T-helper 2 cell treated with Interferon-gamma antibody and Interleukin-4, amounts not matched to agents 5 μg/mL and 100 μg/mL, for 36 hours (primary cell): Measurements from ENCODE around the gene VRTN.
A peak's percentile ranks its signal among the peaks of the same experiment; 100 is the strongest.

Source experiments
- DNase-seq: peaks from one replicate; pipeline ENCODE4 v3.0.0; 2021; ENCODE audit warnings: low spot score
- H3K27ac Mint-ChIP-seq: one replicate; pipeline ENCODE4 v1.8.0; 2021; ENCODE audit warnings: mild to moderate bottlenecking, mixed read lengths
- H3K27me3 Mint-ChIP-seq: one replicate; pipeline ENCODE4 v1.8.0; 2021; ENCODE audit warnings: low read depth, mixed read lengths
- H3K36me3 Mint-ChIP-seq: one replicate; pipeline ENCODE4 v1.8.0; 2021; ENCODE audit warnings: low read depth, mixed read lengths
- H3K4me1 Mint-ChIP-seq: one replicate; pipeline ENCODE4 v1.8.0; 2021; ENCODE audit warnings: low read depth, mixed read lengths
- H3K4me3 Mint-ChIP-seq: one replicate; pipeline ENCODE4 v1.8.0; 2022; ENCODE audit warnings: mild to moderate bottlenecking, moderate library complexity, mixed read lengths
- H3K9me3 Mint-ChIP-seq: one replicate; pipeline ENCODE4 v1.8.0; 2021; ENCODE audit warnings: mixed read lengths

The VRTN gene, protein sequence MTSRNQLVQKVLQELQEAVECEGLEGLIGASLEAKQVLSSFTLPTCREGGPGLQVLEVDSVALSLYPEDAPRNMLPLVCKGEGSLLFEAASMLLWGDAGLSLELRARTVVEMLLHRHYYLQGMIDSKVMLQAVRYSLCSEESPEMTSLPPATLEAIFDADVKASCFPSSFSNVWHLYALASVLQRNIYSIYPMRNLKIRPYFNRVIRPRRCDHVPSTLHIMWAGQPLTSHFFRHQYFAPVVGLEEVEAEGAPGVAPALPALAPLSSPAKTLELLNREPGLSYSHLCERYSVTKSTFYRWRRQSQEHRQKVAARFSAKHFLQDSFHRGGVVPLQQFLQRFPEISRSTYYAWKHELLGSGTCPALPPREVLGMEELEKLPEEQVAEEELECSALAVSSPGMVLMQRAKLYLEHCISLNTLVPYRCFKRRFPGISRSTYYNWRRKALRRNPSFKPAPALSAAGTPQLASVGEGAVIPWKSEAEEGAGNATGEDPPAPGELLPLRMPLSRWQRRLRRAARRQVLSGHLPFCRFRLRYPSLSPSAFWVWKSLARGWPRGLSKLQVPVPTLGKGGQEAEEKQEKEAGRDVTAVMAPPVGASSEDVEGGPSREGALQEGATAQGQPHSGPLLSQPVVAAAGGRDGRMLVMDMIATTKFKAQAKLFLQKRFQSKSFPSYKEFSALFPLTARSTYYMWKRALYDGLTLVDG

DNA sequence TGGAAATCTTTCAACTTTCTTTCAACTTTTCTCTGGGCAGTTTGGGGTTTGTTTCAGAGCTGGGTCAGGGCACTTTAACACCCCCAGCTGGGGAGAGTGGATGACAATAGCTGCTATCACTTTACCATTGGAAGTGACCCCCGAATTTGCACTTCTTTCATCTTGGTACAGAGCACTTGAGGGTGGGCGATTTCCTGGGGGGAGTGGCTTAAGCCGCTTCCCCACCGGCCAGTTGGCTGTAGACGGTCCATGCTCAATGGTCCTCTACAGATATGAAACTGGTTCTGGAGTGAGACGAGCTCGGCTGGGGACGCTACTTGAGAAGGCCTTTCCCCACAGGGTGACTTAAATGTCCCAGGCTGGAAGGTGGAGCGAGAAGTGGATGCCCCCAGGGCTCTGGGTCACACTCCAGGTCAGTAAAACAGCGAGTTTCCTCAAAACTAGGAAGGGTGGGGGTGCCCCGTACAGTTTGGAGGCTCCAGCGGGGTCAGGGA is at the start of gene VRTN:
VRTN (plus strand) TSS at position 231 of the 494 bp plus-strand sequence. CDS start 8,313 bp downstream, outside the sequence.
- Mint-ChIP-seq H3K4me3 (no peak within 1 kb of the TSS), H3K27me3 (peaks cover 6% of the 10 kb centered on the region), H3K9me3 (no peaks in the 10 kb centered on the region), H3K36me3 (no peaks in the 10 kb centered on the region), H3K27ac (no peak within 1 kb of the TSS), H3K4me1 (no peaks in the 10 kb centered on the region)
- no peak for DNase-seq

DNA sequence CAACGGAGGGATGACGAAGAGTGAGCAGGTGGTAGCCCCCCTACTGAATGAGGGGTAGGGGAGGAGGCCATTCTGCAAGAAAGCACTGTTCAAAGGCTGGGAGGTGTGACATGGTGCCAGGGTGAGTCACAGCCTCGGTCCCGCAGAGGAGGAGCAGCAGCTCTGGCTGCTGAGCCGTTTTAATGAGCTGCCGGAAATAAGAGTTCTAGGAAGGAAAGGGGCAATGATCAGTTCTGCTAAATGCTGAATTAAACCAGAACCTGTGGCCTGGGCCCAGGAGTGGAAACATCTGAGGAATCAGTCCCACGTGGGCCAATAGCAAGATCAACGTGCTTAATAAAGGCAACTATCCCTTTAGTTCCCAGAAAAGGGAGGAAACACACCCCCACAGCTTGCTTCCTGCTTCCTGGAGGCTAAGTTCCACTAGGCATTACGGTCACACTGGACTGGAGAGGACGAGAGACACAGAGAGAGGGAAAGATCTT is 49.2 kb upstream of the VRTN start:
- Mint-ChIP-seq H3K27me3 (no peaks in the 10 kb centered on the region), H3K4me1 (peaks cover 18% of the 10 kb centered on the region), H3K9me3 (no peaks in the 10 kb centered on the region), H3K27ac (peak overlapping the region; percentile 68), H3K36me3 (peaks cover 20% of the 10 kb centered on the region), H3K4me3 (no peak overlapping the region)
- no peak for DNase-seq

DNA sequence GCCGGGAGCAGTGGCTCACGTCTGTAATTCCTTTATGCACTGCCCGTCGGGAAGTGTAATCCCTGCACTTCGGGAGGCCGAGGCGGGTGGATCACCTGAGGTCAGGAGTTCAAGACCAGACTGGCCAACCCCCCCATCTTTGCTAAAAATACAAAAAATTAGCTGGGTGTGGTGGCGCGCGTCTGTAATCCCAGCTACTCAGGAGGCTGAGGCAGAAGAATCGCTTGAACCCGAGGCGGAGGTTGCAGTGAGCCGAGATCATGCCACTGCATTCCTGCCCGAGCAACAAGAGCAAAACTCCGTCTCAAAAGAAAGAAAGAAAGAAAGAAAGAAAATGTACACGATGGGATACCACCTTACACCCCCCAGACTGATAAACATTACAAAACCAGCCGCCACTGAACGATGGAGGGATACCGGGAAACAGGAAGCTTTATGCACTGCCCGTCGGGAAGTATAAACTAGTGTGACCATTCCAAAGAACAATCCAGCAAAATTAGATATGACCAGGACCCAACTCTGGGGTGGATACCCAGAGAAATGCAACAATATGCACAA is 46.6 kb upstream of the VRTN start:
- Mint-ChIP-seq H3K4me3 (peak overlapping the region; percentile 99), H3K9me3 (no peaks in the 10 kb centered on the region), H3K27me3 (no peaks in the 10 kb centered on the region)

DNA sequence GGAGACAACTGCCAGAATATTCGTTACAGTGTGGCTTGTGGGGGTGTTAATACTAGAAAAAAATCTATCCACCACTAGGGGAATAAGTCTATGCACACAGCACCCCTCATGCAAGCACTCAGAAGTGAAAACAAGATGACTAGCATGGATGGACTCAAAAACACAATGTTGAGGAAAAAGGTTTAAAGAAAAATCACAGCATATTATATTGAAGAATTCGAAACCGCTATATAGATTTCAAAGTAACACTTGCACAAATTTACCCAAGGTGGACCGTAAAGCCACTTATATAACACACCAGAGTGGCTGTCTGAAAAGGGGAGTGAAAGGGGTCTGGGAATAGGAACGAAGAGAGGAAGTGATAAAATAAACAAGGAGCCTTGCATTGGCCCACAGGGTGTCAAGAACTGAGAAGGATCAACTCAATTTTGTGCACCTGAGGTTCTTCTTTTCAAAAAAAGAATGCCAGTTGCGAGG is 46.1 kb upstream of the VRTN start:
- Mint-ChIP-seq H3K9me3 (no peaks in the 10 kb centered on the region), H3K27me3 (no peaks in the 10 kb centered on the region), H3K27ac (peak overlapping the region; percentile 95), H3K4me3 (peak overlapping the region; percentile 99), H3K4me1 (peaks cover 18% of the 10 kb centered on the region), H3K36me3 (peaks cover 18% of the 10 kb centered on the region)
- peak; percentile 6 for DNase-seq

More for the DNA sequence above, 46.6 kb upstream of the VRTN start:
- no peak for DNase-seq
- H3K27ac Mint-ChIP-seq = peak overlapping the region; percentile 21
- peaks cover 20% of the 10 kb centered on the region for H3K36me3 Mint-ChIP-seq
- H3K4me1 Mint-ChIP-seq = peaks cover 18% of the 10 kb centered on the region

DNA sequence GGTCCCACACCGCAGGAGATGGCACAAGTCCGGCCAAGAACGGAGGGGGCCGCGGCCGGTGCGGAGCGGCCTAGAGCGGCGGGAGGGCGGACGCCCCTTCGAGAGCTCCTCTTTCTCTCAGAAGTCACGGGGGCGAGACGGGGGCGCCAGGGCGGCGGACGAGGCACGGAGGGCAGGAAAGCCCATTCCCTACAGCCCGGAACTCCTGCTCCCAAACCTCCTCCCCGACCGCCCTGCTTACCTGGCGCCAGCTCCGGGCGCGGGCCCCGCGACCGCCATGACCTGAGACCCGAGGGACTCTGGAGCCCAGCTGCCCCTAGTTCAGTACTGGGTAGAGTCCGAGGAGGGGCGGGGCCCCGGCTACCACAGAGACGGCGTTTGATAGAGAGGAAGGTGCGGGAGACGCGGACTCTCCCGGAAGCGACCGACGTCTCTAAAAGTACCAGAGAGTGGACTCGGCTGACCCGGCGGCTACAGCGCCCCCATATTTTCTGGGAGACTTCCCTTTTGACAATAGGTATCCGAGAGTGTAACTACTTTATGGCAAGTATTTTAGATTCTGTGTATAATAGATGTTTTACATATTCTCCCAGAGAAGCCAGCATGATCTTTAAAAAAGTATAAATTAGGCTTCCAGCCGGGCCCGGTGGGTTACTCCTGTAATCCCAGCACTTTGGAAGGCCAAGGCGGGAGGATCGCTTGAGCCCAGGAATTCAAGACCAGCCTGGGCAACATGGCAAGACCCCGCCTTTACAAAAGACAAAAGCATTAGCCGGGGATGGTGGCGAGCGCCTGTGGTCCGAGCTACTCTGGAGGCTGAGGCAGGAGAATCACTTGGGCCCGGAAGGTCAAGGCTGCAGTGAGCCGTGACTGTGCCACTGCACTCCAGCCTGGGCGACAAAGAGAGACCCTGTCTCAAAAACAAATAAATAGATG is 45.4 kb upstream of the VRTN start, which contains the start of gene ABCD4:
ABCD4 (minus strand) TSS at position 301 of the 936 bp plus-strand sequence; CDS start at position 279, 22 bp downstream.
- Mint-ChIP-seq H3K27ac (peak within 1 kb of the TSS; percentile 95), H3K4me1 (peaks cover 18% of the 10 kb centered on the region), H3K9me3 (no peaks in the 10 kb centered on the region), H3K27me3 (no peaks in the 10 kb centered on the region), H3K4me3 (peak within 1 kb of the TSS; percentile 99), H3K36me3 (peaks cover 14% of the 10 kb centered on the region)
- peak; percentile 88 for DNase-seq

DNA sequence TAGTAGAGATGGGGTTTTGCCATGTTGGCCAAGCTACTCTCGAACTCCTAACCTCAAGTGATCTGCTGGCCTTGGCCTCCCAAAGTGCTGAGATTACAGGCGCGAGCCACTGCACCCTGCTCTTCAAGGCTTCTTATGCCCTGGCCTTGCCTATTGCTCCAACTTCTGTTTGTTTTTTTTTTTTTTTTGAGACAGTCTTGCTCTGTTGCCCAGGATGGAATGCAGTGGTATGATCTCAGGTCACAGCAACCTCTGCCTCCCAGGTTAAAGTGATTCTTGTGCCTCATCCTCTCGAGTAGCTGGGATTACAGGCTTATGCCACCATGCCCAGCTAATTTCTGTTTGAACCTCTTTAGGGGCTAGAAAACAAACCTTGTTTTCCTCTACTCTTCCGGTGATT is 39.6 kb upstream of the VRTN start:
- no peak for DNase-seq
- H3K4me1 Mint-ChIP-seq = no peaks in the 10 kb centered on the region

DNA sequence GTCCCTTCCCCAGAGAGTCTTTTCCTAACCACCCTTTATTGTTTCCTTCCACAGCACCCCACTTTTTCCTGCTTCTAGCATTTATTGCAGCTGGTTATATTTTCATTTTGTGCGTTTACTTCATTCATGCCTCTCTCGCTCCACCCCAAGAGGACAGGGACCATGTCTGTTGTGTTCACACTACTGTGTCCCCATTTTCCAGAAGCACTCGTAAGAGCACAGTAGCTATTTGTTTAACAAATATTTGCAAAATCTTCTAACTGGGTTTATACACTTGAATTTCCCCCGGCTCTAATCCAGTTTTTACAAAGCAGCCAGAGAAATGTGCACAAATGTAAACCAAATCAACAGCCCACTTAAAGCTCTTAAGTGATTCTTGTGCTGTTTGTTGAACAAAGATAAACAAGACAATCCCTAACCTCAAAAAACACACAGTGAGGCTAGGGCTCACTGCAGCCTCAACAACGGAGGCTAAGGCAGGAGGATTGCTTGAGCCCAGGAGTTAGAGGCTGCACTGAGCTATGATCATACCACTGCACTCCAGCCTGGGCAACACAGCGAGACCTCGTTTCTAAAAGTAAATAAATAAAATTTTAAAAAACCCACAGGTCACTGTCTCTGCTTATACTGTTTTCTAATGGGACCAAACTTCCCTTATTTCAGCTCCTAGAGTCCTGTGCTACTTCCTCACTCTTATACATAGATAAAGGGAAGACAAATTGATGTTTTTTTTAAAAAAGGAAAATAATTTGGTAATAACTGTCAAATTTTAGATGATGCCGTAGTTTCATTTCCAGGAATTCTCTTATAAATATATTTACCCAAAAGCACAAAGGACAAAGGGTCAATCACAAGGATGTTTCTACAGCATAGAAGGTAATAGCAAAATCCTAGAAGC is 38.9 kb upstream of the VRTN start:
- H3K27me3 Mint-ChIP-seq = no peaks in the 10 kb centered on the region
- no peak overlapping the region for H3K4me3 Mint-ChIP-seq
- H3K9me3 Mint-ChIP-seq = no peaks in the 10 kb centered on the region
- no peak for DNase-seq
- no peaks in the 10 kb centered on the region for H3K36me3 Mint-ChIP-seq
- no peaks in the 10 kb centered on the region for H3K4me1 Mint-ChIP-seq
- no peak overlapping the region for H3K27ac Mint-ChIP-seq

More for the DNA sequence above, 39.6 kb upstream of the VRTN start:
- H3K36me3 Mint-ChIP-seq = no peaks in the 10 kb centered on the region
- H3K27ac Mint-ChIP-seq = no peak overlapping the region
- H3K9me3 Mint-ChIP-seq = no peaks in the 10 kb centered on the region
- no peak overlapping the region for H3K4me3 Mint-ChIP-seq
- H3K27me3 Mint-ChIP-seq = no peaks in the 10 kb centered on the region

DNA sequence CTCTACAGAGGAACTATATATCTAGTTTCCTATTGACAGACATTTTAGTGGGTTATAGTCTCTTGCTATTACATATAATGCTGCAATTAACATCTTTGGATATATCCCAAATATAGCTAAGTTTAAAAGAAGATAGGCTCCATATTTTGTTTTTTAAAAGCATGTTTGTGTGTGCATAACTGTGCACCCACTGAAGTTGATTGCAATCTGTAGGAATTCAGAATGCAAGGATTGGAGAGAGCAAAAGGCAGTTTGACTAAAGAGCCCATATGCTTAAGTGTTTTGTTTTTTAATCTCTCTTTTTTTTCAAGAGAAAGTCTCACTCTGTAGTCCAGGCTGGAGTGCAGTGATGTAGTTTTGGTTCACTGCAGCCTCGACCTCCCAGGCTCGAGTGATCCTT is 36.1 kb upstream of the VRTN start:
- no peak for DNase-seq
- no peak overlapping the region for H3K27ac Mint-ChIP-seq
- H3K4me1 Mint-ChIP-seq = no peaks in the 10 kb centered on the region
- H3K4me3 Mint-ChIP-seq = no peak overlapping the region
- H3K36me3 Mint-ChIP-seq = no peaks in the 10 kb centered on the region
- no peaks in the 10 kb centered on the region for H3K9me3 Mint-ChIP-seq
- H3K27me3 Mint-ChIP-seq = no peaks in the 10 kb centered on the region

DNA sequence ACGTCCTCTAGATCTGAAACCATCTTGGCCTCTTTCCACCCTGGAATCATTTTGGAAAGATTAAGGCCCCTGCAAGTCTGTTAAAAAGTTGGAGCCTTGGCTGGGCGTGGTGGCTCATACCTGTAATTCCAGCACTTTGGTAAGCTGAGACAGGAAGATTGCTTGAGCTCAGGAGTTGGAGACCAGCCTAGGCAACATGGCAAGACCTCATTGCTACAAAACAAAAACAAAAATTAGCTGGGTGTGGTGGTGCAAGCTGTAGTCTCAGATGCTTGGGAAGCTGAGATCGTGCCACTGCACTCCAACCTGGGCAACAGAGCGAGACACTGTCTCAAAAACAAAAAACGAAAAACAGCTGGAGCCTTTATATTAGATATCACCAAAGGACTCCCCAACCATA is 34.7 kb upstream of the VRTN start:
- no peaks in the 10 kb centered on the region for H3K27me3 Mint-ChIP-seq
- DNase-seq = no peak
- H3K27ac Mint-ChIP-seq = no peak overlapping the region
- H3K4me3 Mint-ChIP-seq = no peak overlapping the region
- no peaks in the 10 kb centered on the region for H3K9me3 Mint-ChIP-seq
- no peaks in the 10 kb centered on the region for H3K4me1 Mint-ChIP-seq
- no peaks in the 10 kb centered on the region for H3K36me3 Mint-ChIP-seq

DNA sequence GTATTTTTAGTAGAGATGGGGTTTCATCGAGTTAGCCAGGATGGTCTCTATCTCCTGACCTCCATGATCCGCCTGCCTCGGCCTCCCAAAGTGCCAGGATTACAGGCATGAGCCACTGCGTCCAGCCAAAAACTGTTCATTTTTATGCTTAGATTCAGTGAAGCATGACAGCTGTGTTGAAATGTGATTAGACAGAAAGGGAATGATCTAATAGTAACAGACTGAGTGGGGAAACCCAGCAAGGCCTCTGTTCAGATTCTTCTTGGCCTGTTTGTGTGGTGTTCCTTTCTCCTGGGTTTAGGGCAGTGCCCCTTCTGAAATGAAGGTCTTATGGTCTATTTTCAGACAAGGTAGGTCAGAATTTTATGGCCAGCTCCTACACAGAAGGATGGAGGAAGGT is 33.7 kb upstream of the VRTN start:
- Mint-ChIP-seq H3K9me3 (no peaks in the 10 kb centered on the region), H3K27me3 (no peaks in the 10 kb centered on the region), H3K27ac (no peak overlapping the region)

DNA sequence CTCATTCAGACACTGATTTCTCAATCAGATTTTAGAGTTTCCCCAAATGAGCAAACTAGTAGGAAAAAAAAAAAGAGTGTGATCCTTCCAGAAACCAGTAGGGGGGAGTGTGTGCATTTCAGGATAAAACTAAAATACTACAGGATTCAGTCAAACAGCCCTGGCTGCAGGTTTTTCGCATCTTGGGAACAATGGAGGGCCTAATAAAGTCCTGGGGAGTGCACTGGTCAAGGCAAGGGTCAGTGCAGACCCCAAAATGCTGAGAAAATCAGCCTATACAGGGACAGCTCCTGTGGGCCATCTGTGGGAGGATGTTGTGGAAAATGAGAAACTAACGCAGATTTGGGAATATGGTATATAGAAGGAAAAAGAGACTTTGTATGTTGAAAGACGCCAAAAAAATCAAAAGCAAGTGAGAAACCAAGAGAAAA is 23.3 kb upstream of the VRTN start:
- Mint-ChIP-seq H3K4me3 (no peak overlapping the region), H3K9me3 (no peaks in the 10 kb centered on the region), H3K27me3 (peaks cover 7% of the 10 kb centered on the region), H3K4me1 (no peaks in the 10 kb centered on the region), H3K36me3 (no peaks in the 10 kb centered on the region), H3K27ac (no peak overlapping the region)
- DNase-seq = no peak

More for the DNA sequence above, 33.7 kb upstream of the VRTN start:
- no peaks in the 10 kb centered on the region for H3K4me1 Mint-ChIP-seq
- H3K36me3 Mint-ChIP-seq = no peaks in the 10 kb centered on the region
- H3K4me3 Mint-ChIP-seq = no peak overlapping the region
- no peak for DNase-seq

DNA sequence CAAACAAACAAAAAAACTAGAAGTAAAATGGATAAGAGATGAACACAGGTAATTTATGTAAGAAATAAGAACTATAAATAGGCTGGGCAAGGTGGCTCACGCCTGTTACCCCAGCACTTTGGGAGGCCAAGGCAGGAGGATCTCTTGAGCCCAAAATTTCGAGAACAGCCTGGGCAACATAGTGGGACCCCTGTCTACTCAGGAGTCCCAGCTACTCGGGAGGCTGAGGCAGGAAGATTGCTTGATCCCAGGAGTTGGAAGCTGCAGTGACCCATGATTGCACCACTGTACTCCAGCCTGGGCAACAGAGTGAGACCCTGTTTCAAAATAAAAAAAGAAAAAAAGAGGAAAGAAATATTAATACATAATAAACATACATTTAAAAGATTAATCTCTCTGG is 22.8 kb upstream of the VRTN start:
- DNase-seq = no peak
- H3K4me3 Mint-ChIP-seq = no peak overlapping the region
- H3K4me1 Mint-ChIP-seq = no peaks in the 10 kb centered on the region
- H3K9me3 Mint-ChIP-seq = no peaks in the 10 kb centered on the region
- peaks cover 7% of the 10 kb centered on the region for H3K27me3 Mint-ChIP-seq
- H3K27ac Mint-ChIP-seq = no peak overlapping the region
- no peaks in the 10 kb centered on the region for H3K36me3 Mint-ChIP-seq
